Uterus (tissue), 2 donors: Measurements from ENCODE around the gene BICRA.

Experiments
- CTCF ChIP-seq, 4 experiments: fragments of 200-600 bp in 2 of 4; fragments of 450-650 bp in 2 of 4; sonication (generic) in 2 of 4; IDR thresholded peaks; one replicate each; pipeline ENCODE4 v1.5.1; 2016 to 2019; ENCODE audit warnings: antibody characterized with exemption in 4 of 4, mild to moderate bottlenecking in 2 of 4, moderate library complexity in 1 of 4
- POLR2A ChIP-seq, 2 donors: fragments of 450-650 bp; IDR thresholded peaks; one replicate each; pipeline ENCODE4 v1.6.1; 2016; ENCODE audit warnings: antibody characterized with exemption in 2 of 2, mild to moderate bottlenecking in 1 of 2, moderate library complexity in 1 of 2

- TF ChIP-seq CTCF (IDR thresholded peaks at IDR 0.05): no peak
- TF ChIP-seq POLR2A (IDR thresholded peaks at IDR 0.05): no peak
These were observed 72.5 kb downstream of the BICRA start for GRCh38 chr19:47681388-47681787.
